Memory B cell (primary cell): Measurements from ENCODE around the gene CLTCL1.

Experiments used
- ATAC-seq: fragments of 150-1000 bp; cut with Tn5 transposase; 2 replicates; pipeline ENCODE4 v1.10.0; 2021; ENCODE audit warnings: low read depth, mild to moderate bottlenecking, moderate library complexity
- DNase-seq, 2 donors: peaks; one replicate each; pipeline ENCODE4 v3.0.0; 2022; ENCODE audit warnings: low spot score in 2 of 2
- H3K27ac Mint-ChIP-seq: one replicate; pipeline ENCODE4 v1.8.0; 2022; ENCODE audit warnings: mild to moderate bottlenecking, moderate library complexity, mixed read lengths
- H3K27me3 Mint-ChIP-seq: one replicate; pipeline ENCODE4 v1.8.0; 2022; ENCODE audit warnings: mixed read lengths
- H3K36me3 Mint-ChIP-seq: one replicate; pipeline ENCODE4 v1.8.0; 2022; ENCODE audit warnings: mild to moderate bottlenecking, mixed read lengths
- H3K4me1 Mint-ChIP-seq: one replicate; pipeline ENCODE4 v1.8.0; 2022; ENCODE audit warnings: mixed read lengths
- H3K4me3 Mint-ChIP-seq: one replicate; pipeline ENCODE4 v1.8.0; 2022; ENCODE audit warnings: mild to moderate bottlenecking, moderate library complexity, mixed read lengths
- H3K9me3 Mint-ChIP-seq: one replicate; pipeline ENCODE4 v1.8.0; 2022; ENCODE audit warnings: mixed read lengths

The CLTCL1 gene

GRCh38 chr22:19179497-19180048, 111.9 kb downstream of the CLTCL1 start:
- peak; percentile 55 for ATAC-seq

GRCh38 chr22:19178657-19179496, 112.6 kb downstream of the CLTCL1 start, which contains the start of gene SLC25A1:
SLC25A1 (minus strand) TSS chr22:19178736; CDS start chr22:19178673, 63 bp downstream.
- Mint-ChIP-seq H3K36me3 (no peaks in the 10 kb centered on the region), H3K9me3 (no peaks in the 10 kb centered on the region), H3K4me3 (peak within 1 kb of the TSS; percentile 79), H3K27ac (peak within 1 kb of the TSS; percentile 47), H3K4me1 (peaks cover 32% of the 10 kb centered on the region), H3K27me3 (no peaks in the 10 kb centered on the region)
- ATAC-seq (peak; percentile 61), DNase-seq (peak; percentile 62 to 72)

More at GRCh38 chr22:19179497-19180048, 111.9 kb downstream of the CLTCL1 start:
- peak; percentile 40 to 44 for DNase-seq
- H3K36me3 Mint-ChIP-seq = no peaks in the 10 kb centered on the region
- H3K27ac Mint-ChIP-seq = peak overlapping the region; percentile 47
- H3K4me3 Mint-ChIP-seq = peak overlapping the region; percentile 79
- H3K4me1 Mint-ChIP-seq = peaks cover 26% of the 10 kb centered on the region
- H3K9me3 Mint-ChIP-seq = no peaks in the 10 kb centered on the region
- no peaks in the 10 kb centered on the region for H3K27me3 Mint-ChIP-seq

GRCh38 chr22:19178065-19178656, 113.4 kb downstream of the CLTCL1 start:
- H3K9me3 Mint-ChIP-seq = no peaks in the 10 kb centered on the region
- peak; percentile 23 to 66 for DNase-seq
- peak; percentile 31 for ATAC-seq
- H3K4me1 Mint-ChIP-seq = peaks cover 36% of the 10 kb centered on the region
- H3K27me3 Mint-ChIP-seq = no peaks in the 10 kb centered on the region
- H3K27ac Mint-ChIP-seq = no peak overlapping the region
- peak overlapping the region; percentile 76 for H3K4me3 Mint-ChIP-seq
- no peaks in the 10 kb centered on the region for H3K36me3 Mint-ChIP-seq

- H3K4me1 Mint-ChIP-seq = peaks cover 41% of the 10 kb centered on the region
- no peak for ATAC-seq
- H3K9me3 Mint-ChIP-seq = no peaks in the 10 kb centered on the region
- no peaks in the 10 kb centered on the region for H3K27me3 Mint-ChIP-seq
- H3K36me3 Mint-ChIP-seq = no peaks in the 10 kb centered on the region
- no peak for DNase-seq
- H3K4me3 Mint-ChIP-seq = peak overlapping the region; percentile 76
- peak overlapping the region; percentile 60 for H3K27ac Mint-ChIP-seq
Measured at GRCh38 chr22:19177164-19178064, 114.1 kb downstream of the CLTCL1 start.

GRCh38 chr22:19176732-19177131, 114.8 kb downstream of the CLTCL1 start:
- no peaks in the 10 kb centered on the region for H3K27me3 Mint-ChIP-seq
- H3K4me1 Mint-ChIP-seq = peaks cover 40% of the 10 kb centered on the region
- ATAC-seq (no peak), DNase-seq (peak in 1 of 2 donors; percentile 12)
- peak overlapping the region; percentile 60 for H3K27ac Mint-ChIP-seq
- no peaks in the 10 kb centered on the region for H3K36me3 Mint-ChIP-seq
- H3K4me3 Mint-ChIP-seq = peak overlapping the region; percentile 60
- H3K9me3 Mint-ChIP-seq = no peaks in the 10 kb centered on the region

- Mint-ChIP-seq H3K4me3 (peak overlapping the region; percentile 60), H3K27ac (peak overlapping the region; percentile 60), H3K36me3 (no peaks in the 10 kb centered on the region), H3K27me3 (no peaks in the 10 kb centered on the region), H3K4me1 (peaks cover 40% of the 10 kb centered on the region), H3K9me3 (no peaks in the 10 kb centered on the region)
- DNase-seq (no peak), ATAC-seq (no peak)
Measured at GRCh38 chr22:19176175-19176643, 115.3 kb downstream of the CLTCL1 start.

GRCh38 chr22:19175602-19176174, 115.8 kb downstream of the CLTCL1 start:
- no peak for DNase-seq
- Mint-ChIP-seq H3K4me3 (no peak overlapping the region), H3K27ac (peak overlapping the region; percentile 45), H3K27me3 (no peaks in the 10 kb centered on the region), H3K9me3 (no peaks in the 10 kb centered on the region), H3K4me1 (peaks cover 44% of the 10 kb centered on the region), H3K36me3 (no peaks in the 10 kb centered on the region)
- no peak for ATAC-seq

GRCh38 chr22:19175026-19175601, 116.4 kb downstream of the CLTCL1 start:
- Mint-ChIP-seq H3K27ac (peak overlapping the region; percentile 45), H3K4me3 (peak overlapping the region; percentile 17), H3K9me3 (no peaks in the 10 kb centered on the region), H3K4me1 (peaks cover 49% of the 10 kb centered on the region), H3K36me3 (no peaks in the 10 kb centered on the region), H3K27me3 (peaks cover 2% of the 10 kb centered on the region)
- DNase-seq (no peak), ATAC-seq (no peak)

GRCh38 chr22:19174106-19175025, 117.2 kb downstream of the CLTCL1 start:
- no peaks in the 10 kb centered on the region for H3K36me3 Mint-ChIP-seq
- H3K4me3 Mint-ChIP-seq = peak overlapping the region; percentile 73
- ATAC-seq (peak; percentile 70), DNase-seq (peak; percentile 53 to 69)
- peaks cover 51% of the 10 kb centered on the region for H3K4me1 Mint-ChIP-seq
- H3K27ac Mint-ChIP-seq = peak overlapping the region; percentile 35
- no peaks in the 10 kb centered on the region for H3K9me3 Mint-ChIP-seq
- H3K27me3 Mint-ChIP-seq = peaks cover 2% of the 10 kb centered on the region

GRCh38 chr22:19173047-19174035, 118.2 kb downstream of the CLTCL1 start:
- ATAC-seq (no peak), DNase-seq (peak in 1 of 2 donors; percentile 11)
- Mint-ChIP-seq H3K4me3 (peak overlapping the region; percentile 98), H3K4me1 (peaks cover 51% of the 10 kb centered on the region), H3K27me3 (peaks cover 11% of the 10 kb centered on the region), H3K27ac (peak overlapping the region; percentile 96), H3K36me3 (no peaks in the 10 kb centered on the region), H3K9me3 (no peaks in the 10 kb centered on the region)
